Esophagus (tissue), 2 donors: ENCODE data around the gene EIF4EBP3. TPM values are rescaled to one million over a fixed set of nuclear protein-coding genes. Genes with fewer than 3 reads are reported as not detected.

Source experiments
- H3K27ac ChIP-seq, 2 donors: one replicate each; pipeline ENCODE4 v1.5.1; 2013; ENCODE audit warnings: low read depth in 2 of 2, mild to moderate bottlenecking in 2 of 2, inconsistent platforms in 1 of 2, low read length in 1 of 2, moderate library complexity in 1 of 2
- H3K27me3 ChIP-seq, 2 donors: one replicate each; pipeline ENCODE4 v1.6.1; 2013; ENCODE audit warnings: low read length in 2 of 2, control low read depth in 1 of 2, mild to moderate bottlenecking in 1 of 2; ENCODE audit not compliant: insufficient read depth in 2 of 2, control insufficient read depth in 1 of 2
- H3K36me3 ChIP-seq, 2 donors: one replicate each; pipeline ENCODE4 v1.6.1; 2013; ENCODE audit warnings: low read length in 1 of 2; ENCODE audit not compliant: control insufficient read depth in 2 of 2, insufficient read depth in 2 of 2
- H3K4me1 ChIP-seq, 2 donors: one replicate each; pipeline ENCODE4 v1.6.1; 2013; ENCODE audit warnings: low read length in 1 of 2; ENCODE audit not compliant: control insufficient read depth in 2 of 2, insufficient read depth in 2 of 2
- H3K4me3 ChIP-seq, 2 donors: one replicate each; pipeline ENCODE4 v1.5.1; 2013; ENCODE audit warnings: low read length in 2 of 2, mild to moderate bottlenecking in 2 of 2, low read depth in 1 of 2, moderate library complexity in 1 of 2
- H3K9me3 ChIP-seq, 2 donors: one replicate each; pipeline ENCODE4 v1.6.1; 2013; ENCODE audit warnings: mild to moderate bottlenecking in 2 of 2, low read depth in 1 of 2, low read length in 1 of 2, moderate library complexity in 1 of 2; ENCODE audit not compliant: control insufficient read depth in 2 of 2, insufficient read depth in 1 of 2
- WGBS, 2 donors: extraction: QIAGEN DNeasy Blood & Tissue Kit; methylation state at CpG; one replicate each; pipeline ENCODE4 v1.1.7; 2013; 5-methylcytosine and 5-hydroxymethylcytosine counted together
- polyA plus RNA-seq, 2 donors: library from polyadenylated mRNA; stranded (reverse); fragments of 200-250 nt; gene quantifications; one replicate each; pipeline ENCODE4 v1.2.3, GENCODE V29; 2013
- donor health status: healthy with polysubstance abuse.
- donor health status: Bipolar disorder and iron deficiency.

The EIF4EBP3 gene
- polyA plus RNA-seq: 10 to 100 TPM; 27.6 to 38.2 TPM

GRCh38 chr5:140547508-140548299, at the start of gene EIF4EBP3:
Gene EIF4EBP3 (plus strand): TSS chr5:140547662. CDS start chr5:140547738, 76 bp downstream.
- peak within 1 kb of the TSS; percentile 99 to 100 for H3K27ac ChIP-seq
- H3K27me3 ChIP-seq: no peaks in the 10 kb centered on the region
- peaks cover 12 to 16% of the 10 kb centered on the region in 2 donors for H3K4me1 ChIP-seq
- WGBS, 2 donors: 2% methylated on average over 52 of the region's 52 CpGs
- peak within 1 kb of the TSS; percentile 50 to 61 for H3K4me3 ChIP-seq
- no peaks in the 10 kb centered on the region for H3K9me3 ChIP-seq
- peaks cover 11 to 14% of the 10 kb centered on the region in 2 donors for H3K36me3 ChIP-seq

- no peaks in the 10 kb centered on the region for H3K9me3 ChIP-seq
- no peak overlapping the region for H3K27ac ChIP-seq
- no peaks in the 10 kb centered on the region for H3K4me1 ChIP-seq
- no peaks in the 10 kb centered on the region for H3K27me3 ChIP-seq
- H3K36me3 ChIP-seq: peaks cover 3% of the 10 kb centered on the region in 2 donors
- no peak overlapping the region for H3K4me3 ChIP-seq
These were observed 49.6 kb upstream of the EIF4EBP3 start for GRCh38 chr5:140497897-140498296.

- Histone ChIP-seq H3K4me1 (no peaks in the 10 kb centered on the region), H3K27me3 (no peaks in the 10 kb centered on the region), H3K27ac (no peak overlapping the region), H3K36me3 (peaks cover 2 to 3% of the 10 kb centered on the region in 2 donors), H3K4me3 (no peak overlapping the region), H3K9me3 (no peaks in the 10 kb centered on the region)
- WGBS, 2 donors: 94 to 96% methylated on average over 1 of the region's 1 CpG
These were observed 48.9 kb upstream of the EIF4EBP3 start for GRCh38 chr5:140498591-140498990.

- no peaks in the 10 kb centered on the region for H3K9me3 ChIP-seq
- H3K27me3 ChIP-seq: no peaks in the 10 kb centered on the region
- H3K36me3 ChIP-seq: peaks cover 0 to 7% of the 10 kb centered on the region in 2 donors
- H3K4me3 ChIP-seq: no peak overlapping the region
- 92% methylated on average over 2 of the region's 2 CpGs for WGBS, 2 donors
- H3K27ac ChIP-seq: no peak overlapping the region
- no peaks in the 10 kb centered on the region for H3K4me1 ChIP-seq
These were observed 44.6 kb upstream of the EIF4EBP3 start for GRCh38 chr5:140502834-140503233.

- Histone ChIP-seq H3K36me3 (peaks cover 8 to 14% of the 10 kb centered on the region in 2 donors), H3K27ac (no peak overlapping the region), H3K4me1 (no peaks in the 10 kb centered on the region), H3K4me3 (no peak overlapping the region), H3K27me3 (no peaks in the 10 kb centered on the region), H3K9me3 (no peaks in the 10 kb centered on the region)
- 80 to 87% methylated on average over 4 of the region's 4 CpGs for WGBS, 2 donors
These were observed 37.6 kb upstream of the EIF4EBP3 start for GRCh38 chr5:140509898-140510297.

GRCh38 chr5:140513124-140513523, 34.3 kb upstream of the EIF4EBP3 start:
- Histone ChIP-seq H3K27ac (no peak overlapping the region), H3K4me1 (no peaks in the 10 kb centered on the region), H3K9me3 (no peaks in the 10 kb centered on the region), H3K27me3 (no peaks in the 10 kb centered on the region), H3K4me3 (no peak overlapping the region), H3K36me3 (peaks cover 9 to 12% of the 10 kb centered on the region in 2 donors)
- 95 to 97% methylated on average over 2 of the region's 2 CpGs for WGBS, 2 donors

GRCh38 chr5:140524003-140524402, 23.5 kb upstream of the EIF4EBP3 start:
- Histone ChIP-seq H3K4me3 (no peak overlapping the region), H3K9me3 (no peaks in the 10 kb centered on the region), H3K36me3 (peaks cover 11 to 13% of the 10 kb centered on the region in 2 donors), H3K4me1 (no peaks in the 10 kb centered on the region), H3K27ac (no peak overlapping the region), H3K27me3 (no peaks in the 10 kb centered on the region)
- 84 to 93% methylated on average over 2 of the region's 2 CpGs for WGBS, 2 donors

- H3K9me3 ChIP-seq: no peaks in the 10 kb centered on the region
- H3K4me1 ChIP-seq: no peaks in the 10 kb centered on the region
- peaks cover 8 to 9% of the 10 kb centered on the region in 2 donors for H3K36me3 ChIP-seq
- no peaks in the 10 kb centered on the region for H3K27me3 ChIP-seq
- no peak overlapping the region for H3K4me3 ChIP-seq
- 91 to 97% methylated on average over 1 of the region's 1 CpG for WGBS, 2 donors
- no peak overlapping the region for H3K27ac ChIP-seq
These were observed 7.2 kb upstream of the EIF4EBP3 start for GRCh38 chr5:140540227-140540626.

GRCh38 chr5:140542972-140543371, 4.5 kb upstream of the EIF4EBP3 start:
- H3K4me1 ChIP-seq: peaks cover 2 to 8% of the 10 kb centered on the region in 2 donors
- H3K4me3 ChIP-seq: no peak overlapping the region
- no peak overlapping the region for H3K27ac ChIP-seq
- WGBS, 2 donors: 84 to 96% methylated on average over 5 of the region's 5 CpGs
- H3K27me3 ChIP-seq: no peaks in the 10 kb centered on the region
- H3K36me3 ChIP-seq: peaks cover 5 to 9% of the 10 kb centered on the region in 2 donors
- no peaks in the 10 kb centered on the region for H3K9me3 ChIP-seq

- Histone ChIP-seq H3K4me3 (no peak overlapping the region), H3K27ac (no peak overlapping the region), H3K4me1 (peaks cover 12 to 16% of the 10 kb centered on the region in 2 donors), H3K36me3 (peaks cover 3 to 15% of the 10 kb centered on the region in 2 donors), H3K27me3 (no peaks in the 10 kb centered on the region), H3K9me3 (no peaks in the 10 kb centered on the region)
- 94 to 95% methylated on average over 7 of the region's 7 CpGs for WGBS, 2 donors
These were observed 2.5 kb upstream of the EIF4EBP3 start for GRCh38 chr5:140544986-140545385.
